Astrocyte of the spinal cord (primary cell): Measurements from ENCODE around the gene ARHGAP12.
"Not testable (repeated sequence)": the region's sequence is repeated elsewhere in the genome, so short reads cannot be mapped to it uniquely, and the experiment has no call there.

Experiments used
- DNase-seq: peaks from one replicate; pipeline ENCODE4 v3.0.0; 2011; ENCODE audit warnings: low read depth, low spot score
- H3K4me3 ChIP-seq: 2 replicates; pipeline ENCODE4 v1.5.1; 2011; ENCODE audit warnings: low read depth, mild to moderate bottlenecking, low read length, moderate library complexity
- CTCF ChIP-seq: IDR thresholded peaks from 2 replicates; pipeline ENCODE4 v1.5.1; 2012; ENCODE audit warnings: low read depth, mild to moderate bottlenecking, low read length, inconsistent platforms
- in situ Hi-C: cut with HindIII; loops from 2 replicates; pipeline ENCODE4 v1.10.0; 2017; ENCODE audit warnings: low sequenced_read_pairs

The ARHGAP12 gene

GRCh38 chr10:31908157-31908556 lies 20.5 kb downstream of the ARHGAP12 start:
- no peak overlapping the region for H3K4me3 ChIP-seq
- TF ChIP-seq CTCF: no peak
- in situ Hi-C loops: no loop called here
- DNase-seq: no peak

GRCh38 chr10:31906039-31906438 lies 22.6 kb downstream of the ARHGAP12 start:
- DNase-seq: no peak
- in situ Hi-C loops: no loop called here
- no peak overlapping the region for H3K4me3 ChIP-seq
- TF ChIP-seq CTCF: no peak

- H3K4me3 ChIP-seq: no peak overlapping the region
- DNase-seq: no peak
- TF ChIP-seq CTCF: no peak
- in situ Hi-C loops: no loop called here
These were observed 23.0 kb downstream of the ARHGAP12 start for GRCh38 chr10:31905586-31905985.

GRCh38 chr10:31902625-31903024 lies 26.0 kb downstream of the ARHGAP12 start:
- in situ Hi-C loops: no loop called here
- DNase-seq: no peak
- no peak overlapping the region for H3K4me3 ChIP-seq
- no peak for TF ChIP-seq CTCF

- DNase-seq: peak; percentile 19
- H3K4me3 ChIP-seq: no peak overlapping the region
- TF ChIP-seq CTCF: no peak
- in situ Hi-C loops: no loop called here
These were observed 31.1 kb downstream of the ARHGAP12 start for GRCh38 chr10:31897506-31897905.

GRCh38 chr10:31896968-31897384 lies 31.7 kb downstream of the ARHGAP12 start:
- peak; percentile 78 for DNase-seq
- TF ChIP-seq CTCF: no peak

GRCh38 chr10:31895722-31896121 lies 32.9 kb downstream of the ARHGAP12 start:
- DNase-seq, in situ Hi-C loops, H3K4me3 ChIP-seq: not testable (repeated sequence)

More at GRCh38 chr10:31896968-31897384, 31.7 kb downstream of the ARHGAP12 start:
- H3K4me3 ChIP-seq: no peak overlapping the region
- in situ Hi-C loops: no loop called here
